ENCODE data around the gene CASKIN1. TPM values are rescaled to one million over a fixed set of nuclear protein-coding genes. Genes with fewer than 3 reads are reported as not detected.
A peak's percentile ranks its signal among the peaks of the same experiment; 100 is the strongest.

Gene CASKIN1
- total RNA-seq, 1 experiment from 2014 or later, result 5.9 TPM

- Histone ChIP-seq H3K9me3 (ENCODE audit: control insufficient read depth in 1 of 2, insufficient read depth in 1 of 2, low read depth in 1 of 2, low read length in 2 of 2) (no peaks in the 10 kb centered on the region), H3K9me2 (ENCODE audit: insufficient read depth) (no peaks in the 10 kb centered on the region), H3K4me2 (ENCODE audit: low read length) (peak overlapping the region; percentile 99), H3K4me3 (replicated peaks in 1 of 2; ENCODE audit: low read depth in 1 of 2, low read length in 2 of 2) (peak overlapping the region in 1 of 2 experiments; percentile 64; a peak in 3 of 4 replicates), H3K27me3 (ENCODE audit: insufficient read depth, low read length) (no peaks in the 10 kb centered on the region), H3K79me2 (ENCODE audit: insufficient read depth, low read length) (peaks cover 49% of the 10 kb centered on the region), H3K36me3 (ENCODE audit: control insufficient read depth in 1 of 2, insufficient read depth in 2 of 2, low read length in 2 of 2) (peaks cover 0 to 24% of the 10 kb centered on the region in 2 experiments; a peak in 2 of 4 replicates), H3K27ac (ENCODE audit: low read depth, low read length) (peak overlapping the region; percentile 84), H3K9ac (ENCODE audit: low read length) (peak overlapping the region; percentile 91), H2AFZ (ENCODE audit: low read depth, low read length, poor library complexity, severe bottlenecking) (no peak overlapping the region), H4K20me1 (ENCODE audit: insufficient read depth) (no peaks in the 10 kb centered on the region; the same call in 1 of the 2 replicates), H3K4me1 (ENCODE audit: control insufficient read depth in 1 of 2, insufficient read depth in 2 of 2, low read length in 2 of 2) (peaks cover 46 to 66% of the 10 kb centered on the region in 2 experiments)
- ATAC-seq (peak; percentile 4; the same call in 1 of the 2 replicates), DNase-seq (ENCODE audit: low read depth, low spot score) (no peak)
- no peak for TF ChIP-seq RAD21 (IDR thresholded peaks at IDR 0.05; ENCODE audit: low read depth)
- 0 out of 2 replicates have a peak, but pooled peaks have one; percentile 8 for TF ChIP-seq ZFX (IDR thresholded peaks at IDR 0.05)
- ChIA-PET POLR2A (interaction anchor here (0.6 to 3.0 kb wide), 8 partner anchors 11 to 262 kb away, joined by 3 to 19 read pairs (median 4); partner anchors contain the start of genes NPW, NTHL1, PGP and PKD1), CTCF (interaction anchor here (1.0 to 3.6 kb wide), 4 partner anchors 11 to 350 kb away, joined by 3 to 24 read pairs (median 4); no protein-coding TSS in a partner anchor), RAD21 (ENCODE audit: low non-redundant PET in 1 of 2, low total read pairs in 2 of 2, uncharacterized antibody in 2 of 2, unreplicated experiment in 2 of 2) (interaction anchor here in 1 of 2 experiments (1.0 kb wide), 1 partner anchor 133 kb away, joined by 4 read pairs; no protein-coding TSS in a partner anchor)
- intact Hi-C loops (cut with micrococcal nuclease), result loop anchor here (2.0 to 5.0 kb wide), 2 partner anchors 71 to 99 kb away; partner anchors contain the start of genes E4F1 and ECI1
- BruUV-seq (replicated peaks), result no TSS peak
Measured at GRCh38 chr16:2151188-2152091, 45.0 kb downstream of the CASKIN1 start.

GRCh38 chr16:2150418-2151187, 45.8 kb downstream of the CASKIN1 start:
- DNase-seq (ENCODE audit: low read depth, low spot score) (no peak), ATAC-seq (peak; percentile 18)
- no peaks in the 10 kb centered on the region; the same call in 1 of the 2 replicates for H4K20me1 ChIP-seq (ENCODE audit: insufficient read depth)
- POLR2A ChIA-PET, result interaction anchor here (0.6 to 3.0 kb wide), 7 partner anchors 10 to 263 kb away, joined by 3 to 19 read pairs (median 4); partner anchors contain the start of genes NPW, NTHL1, PGP and PKD1
- peak overlapping the region; percentile 84 for H3K27ac ChIP-seq (ENCODE audit: low read depth, low read length)
- no peaks in the 10 kb centered on the region for H3K9me3 ChIP-seq (ENCODE audit: control insufficient read depth in 1 of 2, insufficient read depth in 1 of 2, low read depth in 1 of 2, low read length in 2 of 2)
- TF ChIP-seq ZNF274 (IDR thresholded peaks at IDR 0.05; ENCODE audit: low read depth, low read length) (no peak), POLR2AphosphoS5 (IDR thresholded peaks at IDR 0.05; ENCODE audit: low read depth, low read length) (peak; percentile 39), CBX3 (IDR thresholded peaks at IDR 0.05; ENCODE audit: low read depth) (no peak)
- peak overlapping the region; percentile 99 for H3K4me2 ChIP-seq (ENCODE audit: low read length)
- peak overlapping the region; percentile 91 for H3K9ac ChIP-seq (ENCODE audit: low read length)
- H3K4me1 ChIP-seq (ENCODE audit: control insufficient read depth in 1 of 2, insufficient read depth in 2 of 2, low read length in 2 of 2), result peaks cover 46 to 66% of the 10 kb centered on the region in 2 experiments
- peaks cover 43% of the 10 kb centered on the region for H3K79me2 ChIP-seq (ENCODE audit: insufficient read depth, low read length)
- H2AFZ ChIP-seq (ENCODE audit: low read depth, low read length, poor library complexity, severe bottlenecking), result no peak overlapping the region
- peak overlapping the region; percentile 64 to 74; a peak in 3 of 4 replicates for H3K4me3 ChIP-seq (replicated peaks in 1 of 2; ENCODE audit: low read depth in 1 of 2, low read length in 2 of 2)
- intact Hi-C loops (cut with micrococcal nuclease), result loop anchor here (2.0 to 5.0 kb wide), 2 partner anchors 72 to 100 kb away; partner anchors contain the start of genes E4F1 and ECI1
- H3K9me2 ChIP-seq (ENCODE audit: insufficient read depth), result no peaks in the 10 kb centered on the region
- no TSS peak for BruUV-seq (replicated peaks)
- no peaks in the 10 kb centered on the region for H3K27me3 ChIP-seq (ENCODE audit: insufficient read depth, low read length)
- RAD21 ChIA-PET (ENCODE audit: low non-redundant PET in 1 of 2, low total read pairs in 2 of 2, uncharacterized antibody in 2 of 2, unreplicated experiment in 2 of 2), result interaction anchor here in 1 of 2 experiments (1.0 kb wide), 1 partner anchor 132 kb away, joined by 4 read pairs; no protein-coding TSS in a partner anchor
- H3K36me3 ChIP-seq (ENCODE audit: control insufficient read depth in 1 of 2, insufficient read depth in 2 of 2, low read length in 2 of 2), result peaks cover 0 to 24% of the 10 kb centered on the region in 2 experiments; a peak in 2 of 4 replicates
- CTCF ChIA-PET, result interaction anchor here (1.0 to 3.6 kb wide), 4 partner anchors 11 to 351 kb away, joined by 3 to 24 read pairs (median 4); no protein-coding TSS in a partner anchor
